Heart right ventricle (tissue), 16 donors: ENCODE measurements around the gene DPEP1. TPM values are rescaled to one million over a fixed set of nuclear protein-coding genes. Genes with fewer than 3 reads are reported as not detected.

Experiments used
- ATAC-seq, 8 donors: fragments of 200-7000 bp; cut with Tn5 transposase; one replicate each; pipeline ENCODE4 v1.9.1; 2020; ENCODE audit warnings: mild to moderate bottlenecking in 8 of 8, moderate library complexity in 8 of 8, moderate number of reproducible peaks in 1 of 8
- DNase-seq, 2 donors: peaks; one replicate each; pipeline ENCODE4 v3.0.0-alpha.2; 2020
- H3K27ac ChIP-seq, 10 donors: fragments of 200-600 bp; sonication (generic) in 2 of 10; one replicate each; pipeline versions ENCODE4 v1.5.0 to v1.8.0; 2020 to 2022; ENCODE audit warnings: mild to moderate bottlenecking in 3 of 10
- H3K27me3 ChIP-seq, 7 donors: fragments of 200-600 bp; one replicate each; pipeline ENCODE4 v1.8.0; 2021 to 2022; ENCODE audit warnings: mild to moderate bottlenecking in 2 of 7
- H3K36me3 ChIP-seq, 9 donors: fragments of 200-600 bp; sonication (generic) in 1 of 9; one replicate each; pipeline versions ENCODE4 v1.5.0 to v1.8.0; 2020 to 2022; ENCODE audit warnings: mild to moderate bottlenecking in 2 of 9
- H3K4me1 ChIP-seq, 9 donors: fragments of 200-600 bp; sonication (generic) in 1 of 9; one replicate each; pipeline versions ENCODE4 v1.5.0 to v1.8.0; 2020 to 2022; ENCODE audit warnings: mild to moderate bottlenecking in 4 of 9
- H3K4me3 ChIP-seq, 10 donors: fragments of 200-600 bp; sonication (generic) in 2 of 10; one replicate each; pipeline versions ENCODE4 v1.5.0 to v1.8.0; 2020 to 2022; ENCODE audit warnings: mild to moderate bottlenecking in 7 of 10, moderate library complexity in 2 of 10
- H3K9me3 ChIP-seq, 11 donors: fragments of 200-600 bp in 10 of 11; sonication (generic) in 2 of 11; one replicate each; pipeline versions ENCODE4 v1.5.0 to v1.8.0; 2013 to 2022; ENCODE audit warnings: mild to moderate bottlenecking in 2 of 11, control low read depth in 1 of 11, moderate library complexity in 1 of 11
- CTCF ChIP-seq, 9 donors: fragments of 200-600 bp; sonication (generic) in 2 of 9; IDR thresholded peaks; one replicate each; pipeline versions ENCODE4 v1.5.0 to v1.8.0; 2021 to 2022; ENCODE audit warnings: antibody characterized with exemption in 9 of 9, mild to moderate bottlenecking in 5 of 9, moderate library complexity in 1 of 9
- WGBS, 2 donors: extraction: QIAGEN DNeasy Blood & Tissue Kit; methylation state at CpG; one replicate each; pipeline ENCODE4 v1.1.7; 2013; ENCODE audit warnings: inconsistent platforms in 1 of 2; 5-methylcytosine and 5-hydroxymethylcytosine counted together
- intact Hi-C, 10 donors: fragments of 100-400 bp; cut with DNase I; formaldehyde crosslinking; loops; one replicate each; pipeline versions ENCODE4 v1.11.1 to v1.14.2; 2022
- polyA plus RNA-seq, 2 donors: library from polyadenylated mRNA; stranded (reverse); fragments of 200-250 nt; gene quantifications; one replicate each; pipeline ENCODE4 v1.2.3, GENCODE V29; 2013
- total RNA-seq, 10 donors: library from RNA; stranded (reverse); fragmentation: NEBNext Ultra II Directional in 3 of 10; extraction: Animal tissue kit (Norgen Biotek cat#: 25700) in 3 of 10; gene quantifications; one replicate each; pipeline versions ENCODE4 v1.2.1 to v1.2.4, GENCODE V29; 2021 to 2023
- donor health status: Arrhythmogenic right ventricular cardiomyopathy.
- donor health status: ischemic (EF 13 %, LVEDD 7.1; RV severe dilation, severe dysfunction).
- donor health status: healthy with polysubstance abuse.
- donor health status: DM: no; HTN: yes; CAD: no.
- donor health status: DM: no; HTN: no; CAD: no.
- donor health status: ischemic (EF 25% LVEDD 6.9; RV normal size, moderate dysfunction).
- donor health status: ischemic (EF 25% LVEDD 5.7; RV mildly dilated, moderate dysfunction).
- donor health status: healthy.
- donor health status: DM: yes; HTN: yes; CAD: no.
- donor health status: Ischemic cardiomyopathy.
- donor health status: ischemic (EF 35%, LVEDD 5.7; RV mildly dilated, moderate dysfunction).
- donor health status: nonischemic (EF 11% LVEDD 7.7; RV severe dilation, severe dysfunction).
- donor health status: DM: yes; HTN: yes; CAD: no.
- donor health status: PGD.
- donor health status: ischemic (EF 29% LVEDD 5.4; RV normal size, mild dysfunction).
- donor health status: nonischemic (EF 23%, LVEDD 6.1; RV moderate dilation, normal function).

DPEP1 gene
- total and polyA plus RNA-seq, 12 donors, result 0.09 TPM; not detected in 11

- Histone ChIP-seq H3K9me3 (no peaks in the 10 kb centered on the region), H3K27ac (no peak overlapping the region), H3K27me3 (no peaks in the 10 kb centered on the region), H3K4me3 (no peak overlapping the region), H3K4me1 (no peaks in the 10 kb centered on the region), H3K36me3 (no peaks in the 10 kb centered on the region)
- 84 to 87% methylated on average over 25 of the region's 25 CpGs for WGBS, 2 donors
- no peak for TF ChIP-seq CTCF (IDR thresholded peaks at IDR 0.05)
- peak in 1 of 8 donors; percentile 21 for ATAC-seq
- DNase-seq, result no peak
- intact Hi-C loops, result no loop called here
Measured at GRCh38 chr16:89596061-89596689, 17.3 kb upstream of the DPEP1 start.

GRCh38 chr16:89596957-89597649 is 16.3 kb upstream of the DPEP1 start:
- intact Hi-C loops, result no loop called here
- DNase-seq (no peak), ATAC-seq (peak in 1 of 8 donors; percentile 20)
- H3K36me3 ChIP-seq, result no peaks in the 10 kb centered on the region
- no peak overlapping the region for H3K4me3 ChIP-seq
- 83 to 85% methylated on average over 19 of the region's 19 CpGs for WGBS, 2 donors
- peaks cover 0 to 4% (median 0%) of the 10 kb centered on the region in 7 donors for H3K27me3 ChIP-seq
- H3K27ac ChIP-seq, result no peak overlapping the region
- TF ChIP-seq CTCF (IDR thresholded peaks at IDR 0.05), result no peak
- no peaks in the 10 kb centered on the region for H3K9me3 ChIP-seq
- H3K4me1 ChIP-seq, result peaks cover 0 to 3% (median 0%) of the 10 kb centered on the region in 9 donors

GRCh38 chr16:89598199-89598598 is 15.2 kb upstream of the DPEP1 start:
- Histone ChIP-seq H3K4me1 (peaks cover 0 to 14% (median 7%) of the 10 kb centered on the region in 9 donors), H3K9me3 (no peaks in the 10 kb centered on the region), H3K36me3 (no peaks in the 10 kb centered on the region), H3K27ac (no peak overlapping the region), H3K27me3 (peaks cover 0 to 11% (median 0%) of the 10 kb centered on the region in 7 donors), H3K4me3 (no peak overlapping the region)
- no peak for ATAC-seq
- no peak for TF ChIP-seq CTCF (IDR thresholded peaks at IDR 0.05)
- 54 to 62% methylated on average over 10 to 14 of the region's 14 CpGs for WGBS, 2 donors
- intact Hi-C loops, result no loop called here
- no peak for DNase-seq

- no peaks in the 10 kb centered on the region for H3K9me3 ChIP-seq
- TF ChIP-seq CTCF (IDR thresholded peaks at IDR 0.05), result peak in 2 of 9 donors; percentile 7 to 16
- H3K27me3 ChIP-seq, result peaks cover 0 to 12% (median 0%) of the 10 kb centered on the region in 7 donors
- intact Hi-C loops, result no loop called here
- H3K36me3 ChIP-seq, result no peaks in the 10 kb centered on the region
- 44 to 45% methylated on average over 8 of the region's 8 CpGs for WGBS, 2 donors
- ATAC-seq (no peak), DNase-seq (no peak)
- no peak overlapping the region for H3K27ac ChIP-seq
- peaks cover 0 to 14% (median 7%) of the 10 kb centered on the region in 9 donors for H3K4me1 ChIP-seq
- no peak overlapping the region for H3K4me3 ChIP-seq
Measured at GRCh38 chr16:89599451-89599858, 14.0 kb upstream of the DPEP1 start.
